Measurements from ENCODE around the gene TEP1. TPM values are rescaled to one million over a fixed set of nuclear protein-coding genes. Genes with fewer than 3 reads are reported as not detected.

The TEP1 gene
- total RNA-seq, 4 donors from 2014 or later: 91.6 to 138 (median 110) TPM

DNA sequence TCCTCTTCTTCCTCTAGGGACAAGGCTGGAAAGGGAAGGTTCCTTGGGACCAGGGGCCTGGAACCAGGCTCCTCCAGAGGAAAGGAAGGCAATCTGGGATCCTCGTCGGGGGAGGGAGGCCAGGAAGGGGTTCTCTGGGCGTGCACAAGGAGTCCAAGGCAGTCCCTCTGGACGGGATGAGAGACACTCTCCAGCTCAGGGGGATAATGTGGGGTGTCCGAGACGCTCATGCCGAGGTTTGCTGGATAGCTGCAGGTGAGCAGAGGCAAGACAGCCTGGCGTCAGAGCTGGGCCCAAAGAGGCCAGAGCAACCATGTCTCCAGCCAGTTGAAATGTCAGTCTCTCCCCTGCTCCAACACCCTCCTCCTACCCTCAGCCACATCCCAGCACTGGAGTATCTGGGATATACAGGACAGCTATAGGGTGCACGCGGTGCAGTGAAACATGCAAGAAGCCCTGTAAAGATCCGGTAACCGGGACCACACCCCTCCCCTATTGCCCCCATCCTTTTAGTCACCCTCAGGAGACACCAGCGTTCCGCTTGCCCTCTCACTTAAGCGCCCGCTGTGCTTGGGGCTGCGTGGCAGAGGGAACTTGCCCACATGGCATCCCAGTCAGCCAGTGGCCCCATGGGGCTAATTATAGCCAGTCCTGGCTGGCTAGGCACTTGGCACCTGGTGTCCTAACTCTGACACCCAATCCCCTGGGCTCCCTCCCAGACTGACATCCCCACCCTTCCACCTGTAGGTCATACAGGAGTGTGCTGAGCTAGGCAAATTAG is 22.5 kb upstream of the TEP1 start, which contains the start of gene KLHL33:
KLHL33 (minus strand) TSS at position 585 of the 781 bp plus-strand sequence; CDS start at position 230, 355 bp downstream.
- TF ChIP-seq, protein P1, sequence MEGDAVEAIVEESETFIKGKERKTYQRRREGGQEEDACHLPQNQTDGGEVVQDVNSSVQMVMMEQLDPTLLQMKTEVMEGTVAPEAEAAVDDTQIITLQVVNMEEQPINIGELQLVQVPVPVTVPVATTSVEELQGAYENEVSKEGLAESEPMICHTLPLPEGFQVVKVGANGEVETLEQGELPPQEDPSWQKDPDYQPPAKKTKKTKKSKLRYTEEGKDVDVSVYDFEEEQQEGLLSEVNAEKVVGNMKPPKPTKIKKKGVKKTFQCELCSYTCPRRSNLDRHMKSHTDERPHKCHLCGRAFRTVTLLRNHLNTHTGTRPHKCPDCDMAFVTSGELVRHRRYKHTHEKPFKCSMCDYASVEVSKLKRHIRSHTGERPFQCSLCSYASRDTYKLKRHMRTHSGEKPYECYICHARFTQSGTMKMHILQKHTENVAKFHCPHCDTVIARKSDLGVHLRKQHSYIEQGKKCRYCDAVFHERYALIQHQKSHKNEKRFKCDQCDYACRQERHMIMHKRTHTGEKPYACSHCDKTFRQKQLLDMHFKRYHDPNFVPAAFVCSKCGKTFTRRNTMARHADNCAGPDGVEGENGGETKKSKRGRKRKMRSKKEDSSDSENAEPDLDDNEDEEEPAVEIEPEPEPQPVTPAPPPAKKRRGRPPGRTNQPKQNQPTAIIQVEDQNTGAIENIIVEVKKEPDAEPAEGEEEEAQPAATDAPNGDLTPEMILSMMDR (IDR thresholded peaks at IDR 0.05): no peak
- TF ChIP-seq POLR2A (IDR thresholded peaks at IDR 0.05): no peak
- no peaks in the 10 kb centered on the region for H3K9me3 ChIP-seq
- peaks cover 0 to 12% (median 0%) of the 10 kb centered on the region in 4 donors for H3K4me1 ChIP-seq
- no peak for DNase-seq
- no peaks in the 10 kb centered on the region for H3K27me3 ChIP-seq
- H3K27ac ChIP-seq: peak within 1 kb of the TSS in 2 of 4 donors; percentile 46 to 55
- peak within 1 kb of the TSS in 2 of 4 donors; percentile 28 to 35 for H3K4me3 ChIP-seq
- no peaks in the 10 kb centered on the region for H3K36me3 ChIP-seq

DNA sequence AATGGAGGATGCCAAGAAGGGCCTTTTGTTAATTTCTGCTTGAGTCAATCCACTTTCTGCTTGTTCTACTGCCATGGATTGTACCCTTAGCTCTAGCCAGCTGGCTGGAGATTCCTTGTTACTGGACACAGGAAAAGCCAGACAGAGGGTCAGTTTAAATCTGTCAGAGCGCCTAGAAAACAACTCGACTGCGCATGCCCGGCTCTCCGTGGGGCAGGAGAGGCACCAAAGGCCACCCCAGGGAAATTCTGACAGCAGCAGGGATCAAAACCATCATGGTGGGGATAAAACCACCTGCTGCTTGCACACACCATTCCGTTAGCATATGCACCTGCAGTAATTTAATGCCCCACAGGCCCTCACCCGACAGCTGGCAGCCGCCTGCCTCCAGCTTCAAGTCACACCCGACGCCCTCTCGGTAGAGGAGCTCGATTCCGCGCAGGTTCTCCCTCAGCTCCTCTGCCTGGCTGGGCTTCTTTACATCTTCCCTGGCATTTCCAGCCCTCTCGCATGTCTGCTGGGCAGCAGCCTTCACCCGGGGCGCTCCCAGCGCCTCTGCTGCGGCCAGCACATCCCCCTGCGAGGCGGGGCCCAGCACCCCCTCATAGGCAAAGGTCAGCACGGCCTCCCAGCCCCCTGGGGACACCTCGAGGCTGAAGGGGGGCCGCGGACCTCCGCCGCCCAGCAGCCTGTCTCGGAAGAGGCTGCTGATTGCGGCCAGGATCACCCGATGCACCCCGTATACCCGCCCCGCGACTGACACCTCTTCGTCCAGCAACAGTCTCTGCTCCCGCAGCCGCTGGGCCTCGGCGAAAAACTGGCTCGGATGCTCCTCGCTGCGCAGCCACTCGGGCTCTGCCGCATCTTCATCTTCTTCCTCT is 21.6 kb upstream of the TEP1 start:
- Histone ChIP-seq H3K4me3 (peak overlapping the region in 2 of 4 donors; percentile 28 to 35), H3K27ac (peak overlapping the region in 2 of 4 donors; percentile 46 to 55), H3K27me3 (no peaks in the 10 kb centered on the region), H3K9me3 (no peaks in the 10 kb centered on the region), H3K4me1 (peaks cover 0 to 16% (median 0%) of the 10 kb centered on the region in 4 donors), H3K36me3 (no peaks in the 10 kb centered on the region)
- TF ChIP-seq, protein P1 (IDR thresholded peaks at IDR 0.05): no peak
- no peak for TF ChIP-seq POLR2A (IDR thresholded peaks at IDR 0.05)
- DNase-seq: peak in 1 of 3 donors; percentile 55

DNA sequence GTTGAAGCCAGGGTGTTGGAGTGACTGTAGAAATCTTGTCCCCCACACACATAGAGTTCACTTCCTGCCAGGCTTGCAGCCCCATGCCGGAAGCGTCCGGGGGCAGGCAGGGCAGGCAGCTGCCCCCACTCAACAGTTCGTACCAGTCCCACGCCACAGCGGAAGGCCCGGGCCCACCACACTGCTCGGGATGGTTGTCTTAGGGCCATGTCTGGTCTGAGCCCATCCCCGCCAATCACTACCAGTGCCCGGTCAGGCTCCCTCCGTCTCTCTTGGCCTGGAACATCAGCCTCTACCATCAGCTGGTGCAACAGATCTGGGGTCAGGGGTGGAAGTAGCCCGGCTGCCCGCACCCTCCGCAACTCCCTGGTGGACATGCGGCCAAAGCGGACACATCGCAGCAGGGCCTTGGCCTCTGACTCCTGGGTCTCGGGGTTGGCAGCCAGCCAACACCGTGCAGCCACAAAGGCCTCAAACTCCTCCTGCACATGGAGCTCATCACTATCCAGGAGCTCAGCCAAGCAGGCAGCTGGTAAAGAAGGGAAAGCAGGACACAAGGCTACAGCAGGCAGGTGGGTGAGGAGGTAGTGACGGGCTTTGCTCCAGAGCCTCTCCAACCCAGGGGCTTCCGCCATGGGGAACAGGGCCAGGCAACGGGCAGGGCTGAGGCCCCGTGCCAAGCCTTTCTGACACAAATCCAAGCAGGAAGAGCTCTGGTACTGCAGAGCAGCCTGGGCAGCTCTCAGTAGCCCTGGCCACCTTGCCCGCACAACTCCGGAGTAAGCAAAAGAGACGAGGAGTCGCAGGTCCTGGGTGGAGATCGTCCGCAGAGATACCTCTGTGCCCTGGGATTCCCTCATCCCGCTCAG is 16.7 kb upstream of the TEP1 start:
- no peak for DNase-seq
- Histone ChIP-seq H3K9me3 (no peaks in the 10 kb centered on the region), H3K36me3 (no peaks in the 10 kb centered on the region), H3K27me3 (no peaks in the 10 kb centered on the region), H3K4me1 (peaks cover 0 to 19% (median 13%) of the 10 kb centered on the region in 4 donors), H3K27ac (peak overlapping the region in 1 of 4 donors; percentile 81), H3K4me3 (no peak overlapping the region)
- TF ChIP-seq, protein P1 (IDR thresholded peaks at IDR 0.05): no peak
- TF ChIP-seq POLR2A (IDR thresholded peaks at IDR 0.05): no peak

DNA sequence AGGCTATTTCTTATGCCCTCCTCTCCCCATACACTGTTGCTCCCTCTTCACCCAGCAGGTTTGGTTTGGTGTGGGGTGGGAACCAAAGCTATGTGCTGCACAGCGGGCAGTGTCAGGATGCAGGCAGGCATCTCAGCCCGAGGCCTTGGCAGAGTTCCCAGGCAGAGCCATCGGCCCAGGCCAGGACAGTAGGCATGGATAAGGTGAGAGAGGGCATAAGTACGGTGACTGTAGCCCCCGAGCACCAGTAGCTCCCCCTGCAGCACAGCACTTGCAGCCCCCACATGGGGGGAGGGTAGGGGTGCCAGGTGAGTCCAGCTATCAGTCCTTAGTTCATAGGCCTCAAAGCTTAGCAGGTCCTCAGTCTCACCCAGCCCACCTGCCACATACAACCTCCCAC is 15.5 kb upstream of the TEP1 start:
- Histone ChIP-seq H3K4me1 (peaks cover 3 to 19% (median 11%) of the 10 kb centered on the region in 4 donors), H3K27me3 (no peaks in the 10 kb centered on the region), H3K4me3 (no peak overlapping the region), H3K27ac (peak overlapping the region in 2 of 4 donors; percentile 47 to 81), H3K9me3 (no peaks in the 10 kb centered on the region), H3K36me3 (no peaks in the 10 kb centered on the region)
- TF ChIP-seq, protein P1 (IDR thresholded peaks at IDR 0.05): no peak
- no peak for TF ChIP-seq POLR2A (IDR thresholded peaks at IDR 0.05)
- DNase-seq: no peak

DNA sequence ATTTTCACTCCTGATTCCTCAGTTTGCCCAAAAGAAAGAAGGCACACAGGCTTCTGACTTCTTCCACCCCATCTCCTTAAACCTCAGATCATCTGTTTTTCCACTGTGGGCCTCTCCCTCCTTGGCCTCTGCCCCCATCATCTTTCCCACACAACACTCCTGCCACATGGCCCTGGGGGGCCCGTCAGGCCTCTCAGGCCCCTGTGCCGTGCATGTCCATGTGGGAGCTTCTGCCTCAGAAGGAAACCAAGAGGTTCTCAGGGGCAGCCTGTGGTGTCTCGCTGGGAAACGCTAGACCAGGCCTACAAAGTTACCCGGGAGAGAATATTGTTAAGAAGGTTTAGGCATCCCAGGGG is 14.7 kb upstream of the TEP1 start:
- H3K27ac ChIP-seq: peak overlapping the region; percentile 47 to 86 (median 72)
- H3K4me3 ChIP-seq: peak overlapping the region in 2 of 4 donors; percentile 41 to 44
- H3K36me3 ChIP-seq: no peaks in the 10 kb centered on the region
- no peaks in the 10 kb centered on the region for H3K27me3 ChIP-seq
- peaks cover 3 to 19% (median 11%) of the 10 kb centered on the region in 4 donors for H3K4me1 ChIP-seq
- DNase-seq: no peak
- TF ChIP-seq POLR2A (IDR thresholded peaks at IDR 0.05): no peak
- TF ChIP-seq, protein P1 (IDR thresholded peaks at IDR 0.05): no peak
- no peaks in the 10 kb centered on the region for H3K9me3 ChIP-seq

All from Peyer's patch (tissue), 4 donors.